ENCODE measurements around the gene INPP4B.

The INPP4B gene

GRCh38 chr4:142443469-142443868, 402.6 kb downstream of the INPP4B start:
- DNase-seq, result no peak

GRCh38 chr4:142440093-142440492, 406.0 kb downstream of the INPP4B start:
- DNase-seq, result no peak

GRCh38 chr4:142435599-142436235, 410.4 kb downstream of the INPP4B start:
- DNase-seq, result no peak

GRCh38 chr4:142434519-142435224, 411.4 kb downstream of the INPP4B start:
- DNase-seq, result no peak

- DNase-seq, result no peak
Observed at GRCh38 chr4:142428715-142429114, 417.4 kb downstream of the INPP4B start.

GRCh38 chr4:142427456-142427855, 418.6 kb downstream of the INPP4B start:
- DNase-seq, result no peak

- DNase-seq, result no peak
Observed at GRCh38 chr4:142423861-142424260, 422.2 kb downstream of the INPP4B start.

GRCh38 chr4:142420311-142421095, 425.6 kb downstream of the INPP4B start:
- DNase-seq, result no peak

- DNase-seq, result no peak
Observed at GRCh38 chr4:142419712-142420111, 426.4 kb downstream of the INPP4B start.

- no peak for DNase-seq
Observed at GRCh38 chr4:142418697-142419096, 427.4 kb downstream of the INPP4B start.

GRCh38 chr4:142416711-142417275, 429.3 kb downstream of the INPP4B start:
- DNase-seq, result no peak

- no peak for DNase-seq
Observed at GRCh38 chr4:142416121-142416520, 430.0 kb downstream of the INPP4B start.

- no peak for DNase-seq
Observed at GRCh38 chr4:142414366-142414990, 431.6 kb downstream of the INPP4B start.

- DNase-seq, result no peak
Observed at GRCh38 chr4:142413485-142413884, 432.6 kb downstream of the INPP4B start.

- no peak for DNase-seq
Observed at GRCh38 chr4:142411993-142412392, 434.1 kb downstream of the INPP4B start.

- DNase-seq, result no peak
Observed at GRCh38 chr4:142408003-142408441, 438.1 kb downstream of the INPP4B start.

- DNase-seq, result no peak
Observed at GRCh38 chr4:142407596-142407995, 438.5 kb downstream of the INPP4B start.

GRCh38 chr4:142406917-142407501, 439.1 kb downstream of the INPP4B start:
- DNase-seq, result no peak

- DNase-seq, result no peak
Observed at GRCh38 chr4:142406499-142406835, 439.6 kb downstream of the INPP4B start.

GRCh38 chr4:142405695-142406498, 440.2 kb downstream of the INPP4B start:
- DNase-seq, result no peak

- DNase-seq, result no peak
Observed at GRCh38 chr4:142405021-142405694, 440.9 kb downstream of the INPP4B start.

All from NCI-H1417 treated with DMSO at 0.1 percent for 48 hours (cell line).